Kidney capillary endothelial cell (primary cell): ENCODE data around the gene MICAL3.

Experiments used
- DNase-seq: peaks from one replicate; pipeline ENCODE4 v3.0.0-alpha.2; 2018; ENCODE audit warnings: low spot score

Gene MICAL3

GRCh38 chr22:17972385-17973191 lies 51.8 kb downstream of the MICAL3 start:
- no peak for DNase-seq

DNA sequence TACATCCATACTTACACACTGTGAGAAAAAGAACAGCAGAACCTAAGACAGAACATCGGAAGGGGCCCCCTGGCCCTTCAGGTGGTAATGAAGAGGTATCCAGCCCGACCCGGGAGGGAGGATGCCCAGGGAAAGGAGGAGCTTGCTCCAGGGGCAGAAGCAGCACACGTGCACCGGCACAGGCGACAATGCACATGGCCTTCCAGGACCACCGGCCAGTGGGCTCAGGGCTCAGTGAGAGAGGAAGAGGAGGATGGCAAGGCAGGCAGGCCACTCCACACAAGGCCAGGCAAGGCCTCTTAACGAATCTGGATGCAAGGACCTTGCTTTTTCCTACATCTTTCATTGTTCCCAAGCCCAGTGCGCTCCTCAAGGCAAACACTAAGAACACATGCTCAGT lies 52.6 kb downstream of the MICAL3 start:
- no peak for DNase-seq

DNA sequence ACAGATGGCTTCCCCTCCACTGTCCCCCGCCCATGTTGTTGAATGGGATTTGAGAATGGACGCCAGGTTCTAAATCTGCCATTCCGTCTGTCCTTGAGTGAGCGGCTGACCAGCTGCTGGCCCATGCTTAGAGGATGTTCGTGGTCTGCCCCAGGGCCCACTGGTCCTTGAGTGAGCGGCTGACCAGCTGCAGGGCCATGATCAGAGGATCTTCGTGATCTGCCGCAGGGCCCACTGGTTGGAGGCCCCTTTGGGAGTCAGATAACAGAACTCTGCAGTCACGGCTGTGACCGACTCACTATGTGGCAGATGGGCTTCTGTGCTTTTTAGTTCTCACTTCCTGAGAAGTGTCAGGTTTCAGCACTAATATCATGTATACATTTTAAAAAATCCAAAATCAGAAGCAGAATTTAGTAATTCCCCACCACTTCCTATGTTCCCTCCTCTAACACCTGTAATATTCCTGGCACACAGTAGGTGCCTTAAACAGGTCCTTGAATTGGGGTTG lies 54.1 kb downstream of the MICAL3 start:
- DNase-seq, result no peak

DNA sequence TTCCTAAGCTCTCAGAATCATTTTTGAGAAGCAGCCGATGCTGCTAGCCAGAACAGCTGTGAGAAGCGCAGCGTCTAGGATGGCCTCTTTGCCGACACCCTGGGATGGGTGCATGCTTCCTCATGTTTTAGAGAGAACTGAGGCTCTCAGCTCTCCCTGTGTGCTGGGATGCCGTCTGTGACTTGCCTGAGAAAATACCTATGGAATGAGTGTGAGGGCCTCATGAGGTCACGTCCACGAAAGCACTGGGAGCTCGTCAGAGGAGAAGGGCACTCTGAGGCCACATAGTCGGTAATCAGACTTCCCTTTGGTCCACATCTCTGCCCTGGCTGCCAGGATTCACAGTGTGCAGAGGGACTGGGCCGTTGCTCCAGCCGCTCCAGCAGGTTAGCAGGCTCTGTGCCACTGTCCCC lies 54.7 kb downstream of the MICAL3 start:
- no peak for DNase-seq

GRCh38 chr22:17968126-17968525 lies 56.2 kb downstream of the MICAL3 start:
- DNase-seq, result no peak

DNA sequence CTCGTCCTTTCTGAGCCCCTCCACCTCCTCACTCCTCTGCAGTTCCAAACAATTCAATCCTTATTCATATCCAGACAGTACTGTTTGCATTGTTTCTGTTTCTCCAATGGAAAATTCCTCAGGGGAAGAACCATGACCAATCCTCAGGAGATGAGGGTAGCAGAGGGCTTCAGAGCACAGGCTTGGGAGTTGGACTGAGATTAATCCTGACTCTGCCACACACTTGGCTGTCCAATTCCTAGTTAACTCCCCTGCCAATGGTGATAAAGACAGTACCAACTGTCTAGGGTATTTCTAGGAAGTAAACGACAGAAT lies 58.0 kb downstream of the MICAL3 start:
- no peak for DNase-seq

- DNase-seq, result no peak
Measured at GRCh38 chr22:17965538-17966402, 58.6 kb downstream of the MICAL3 start.

- no peak for DNase-seq
Measured at GRCh38 chr22:17964643-17965042, 59.7 kb downstream of the MICAL3 start.

DNA sequence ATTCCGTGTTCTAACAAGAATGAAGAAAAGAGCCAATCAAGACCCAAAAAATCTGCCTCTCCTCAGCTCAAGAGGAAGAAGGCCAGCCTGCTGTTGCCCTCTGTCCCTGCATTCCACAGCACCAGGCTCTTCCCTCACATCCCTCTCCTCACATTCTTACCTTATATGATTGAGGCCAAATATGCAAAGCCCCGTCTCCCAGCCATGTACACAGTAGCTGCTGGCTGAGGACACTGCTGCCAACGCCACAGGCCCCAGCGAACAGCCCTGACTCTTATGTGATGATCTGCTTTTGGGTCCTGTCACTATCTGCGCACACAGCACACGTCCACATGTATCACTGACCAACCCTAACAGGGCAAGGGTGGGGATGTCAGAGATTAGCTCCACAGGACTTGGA lies 60.2 kb downstream of the MICAL3 start:
- DNase-seq, result no peak

DNA sequence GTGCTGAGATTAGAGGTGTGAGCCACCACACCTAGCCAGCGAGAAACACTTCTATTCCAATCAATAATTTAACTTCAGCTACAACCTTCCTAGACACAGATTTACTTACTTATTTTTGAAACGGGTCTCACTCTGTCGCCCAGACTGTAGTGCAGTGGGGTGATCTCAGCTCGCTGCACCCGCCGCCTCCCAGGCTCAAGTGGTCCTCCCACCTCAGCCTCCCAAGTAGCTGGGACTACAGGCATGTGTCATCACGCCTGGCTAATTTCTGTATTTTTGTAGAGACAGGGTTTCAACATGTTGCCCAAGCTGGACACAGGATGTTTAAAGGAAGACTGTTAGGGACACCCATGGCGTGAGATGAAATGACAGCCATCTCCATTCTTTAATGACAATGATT lies 61.3 kb downstream of the MICAL3 start:
- DNase-seq, result no peak

GRCh38 chr22:17962168-17962567 lies 62.2 kb downstream of the MICAL3 start:
- no peak for DNase-seq

GRCh38 chr22:17961446-17961729 lies 63.0 kb downstream of the MICAL3 start:
- no peak for DNase-seq

DNA sequence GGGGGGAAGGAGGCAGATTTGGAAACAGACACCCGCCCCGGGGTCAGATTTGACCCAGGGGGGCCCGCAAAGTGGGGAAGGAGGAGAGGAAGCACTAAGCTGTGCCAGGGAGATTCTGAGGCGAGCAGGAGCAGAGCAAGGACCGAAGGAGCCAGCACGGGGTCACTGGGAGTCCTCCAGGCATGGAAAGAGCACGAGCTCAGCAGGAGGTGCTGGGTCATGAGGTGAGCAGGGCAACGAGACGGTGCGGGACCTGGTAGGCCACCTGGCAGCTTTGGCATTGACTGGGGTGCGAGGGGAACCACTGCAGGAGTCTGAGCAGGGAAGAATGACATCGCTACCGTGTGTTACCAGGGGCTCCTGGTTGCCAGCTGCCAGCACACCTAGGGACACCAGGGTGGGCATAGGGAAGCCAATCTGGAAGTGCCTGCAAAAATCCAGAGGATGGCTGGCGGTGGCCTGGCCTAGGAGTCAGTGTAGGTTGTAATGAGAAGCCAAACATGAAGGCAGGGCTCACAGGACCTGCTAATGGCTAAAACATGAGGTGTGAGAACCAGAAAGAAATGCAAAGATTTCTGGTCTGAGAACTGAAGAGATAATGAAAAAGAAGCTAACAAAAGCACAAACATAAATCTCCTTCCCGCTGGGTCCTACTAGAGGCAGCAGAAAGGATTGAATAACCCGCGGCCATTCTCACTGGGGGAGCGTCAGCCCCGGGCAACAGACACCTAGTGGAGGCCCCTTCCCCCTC lies 63.5 kb downstream of the MICAL3 start:
- no peak for DNase-seq

- no peak for DNase-seq
Measured at GRCh38 chr22:17960011-17960410, 64.3 kb downstream of the MICAL3 start.

DNA sequence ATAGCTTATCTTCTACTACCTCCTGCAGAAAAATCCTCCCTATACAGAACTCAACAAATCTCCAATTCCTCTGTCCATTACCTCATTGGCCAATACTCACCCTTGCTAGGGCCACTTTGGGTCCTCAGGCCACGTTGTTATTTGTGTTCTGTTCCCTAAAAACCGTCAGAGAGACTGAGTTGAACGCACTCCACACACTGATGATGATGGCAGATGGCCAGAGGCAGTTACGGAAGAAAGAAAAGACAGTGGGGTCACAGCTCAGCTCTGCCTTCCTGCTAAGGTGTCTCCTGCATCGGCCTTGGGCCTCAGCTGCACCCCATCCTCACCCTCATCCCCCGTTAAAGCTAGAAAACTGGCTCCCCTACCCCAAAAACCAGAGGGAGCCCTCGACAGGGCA lies 66.2 kb downstream of the MICAL3 start:
- no peak for DNase-seq

- no peak for DNase-seq
Measured at GRCh38 chr22:17957693-17958092, 66.7 kb downstream of the MICAL3 start.

- no peak for DNase-seq
Measured at GRCh38 chr22:17957204-17957603, 67.2 kb downstream of the MICAL3 start.

DNA sequence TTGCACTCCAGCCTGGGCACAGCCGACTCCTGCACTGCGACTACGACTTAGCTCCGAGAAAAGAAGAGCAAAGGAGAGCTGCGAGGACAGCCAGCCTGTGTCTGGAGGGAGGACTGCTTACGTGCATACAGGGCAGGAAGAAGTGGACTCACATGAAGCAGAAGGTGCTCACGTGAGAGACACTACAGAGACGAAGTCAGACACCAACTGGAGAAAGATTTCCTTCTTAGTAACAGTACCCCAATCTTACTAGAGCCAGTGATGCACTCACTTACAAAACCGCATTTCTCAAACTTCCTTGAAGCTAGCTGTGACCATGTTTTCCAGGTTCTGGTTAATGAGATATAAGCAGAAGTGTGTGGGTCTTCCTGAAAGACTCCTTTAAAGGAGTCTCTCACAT lies 67.7 kb downstream of the MICAL3 start:
- DNase-seq, result no peak

GRCh38 chr22:17955590-17956379 lies 68.6 kb downstream of the MICAL3 start:
- DNase-seq, result no peak

GRCh38 chr22:17954860-17955587 lies 69.3 kb downstream of the MICAL3 start:
- no peak for DNase-seq

GRCh38 chr22:17954200-17954859 lies 70.0 kb downstream of the MICAL3 start:
- DNase-seq, result no peak
